ENCODE results near the gene STT3B.

GRCh38 chr3:31600431-31600830 lies 67.7 kb downstream of the STT3B start:
- TF ChIP-seq CTCF (IDR thresholded peaks at IDR 0.05) (no peak), ZFX (IDR thresholded peaks at IDR 0.05; ENCODE audit: borderline replicate concordance) (no peak)

Data from 22Rv1 (cell line).